SK-N-MC (cell line): ENCODE data around the gene KARS1.

Experiments
- DNase-seq: peaks from one replicate; pipeline ENCODE4 v3.0.0-alpha.2; 2011; ENCODE audit warnings: low read depth, low spot score
- H3K27ac ChIP-seq: fragments of 200-600 bp; sonication (generic); 2 replicates; pipeline ENCODE4 v1.5.1; 2016; ENCODE audit warnings: mixed run types
- H3K36me3 ChIP-seq: fragments of 200-600 bp; sonication (generic); 2 replicates; pipeline ENCODE4 v1.6.1; 2017; ENCODE audit warnings: antibody characterized with exemption, low read length, mixed read lengths; ENCODE audit not compliant: insufficient read depth
- H3K4me3 ChIP-seq: fragments of 200-600 bp; sonication (generic); 2 replicates; pipeline ENCODE4 v1.5.1; 2016
- H3K9ac ChIP-seq: fragments of 200-600 bp; sonication (generic); 2 replicates; pipeline ENCODE4 v1.8.0; 2017; ENCODE audit warnings: mixed run types, mixed read lengths; ENCODE audit not compliant: insufficient read length
- H3K9me3 ChIP-seq: fragments of 200-600 bp; sonication (generic); 2 replicates; pipeline ENCODE4 v1.6.1; 2017; ENCODE audit warnings: low read depth, mild to moderate bottlenecking, antibody characterized with exemption, low read length, moderate library complexity, mixed read lengths
- EZH2 ChIP-seq: fragments of 200-600 bp; sonication (generic); IDR thresholded peaks from one replicate; pipeline ENCODE4 v1.6.1; 2017; ENCODE audit warnings: antibody characterized with exemption
- FOXP2 ChIP-seq: optimal IDR thresholded peaks from 2 replicates; pipeline ENCODE3; 2011; ENCODE audit warnings: mild to moderate bottlenecking, moderate library complexity; ENCODE audit not compliant: insufficient read depth; ENCODE audit errors: extremely low read length, control extremely low read depth
- POLR2AphosphoS5 ChIP-seq: IDR thresholded peaks from 2 replicates; pipeline ENCODE4 v1.6.1; 2012; ENCODE audit warnings: mild to moderate bottlenecking, low read depth, low read length, borderline replicate concordance

The KARS1 gene

DNA sequence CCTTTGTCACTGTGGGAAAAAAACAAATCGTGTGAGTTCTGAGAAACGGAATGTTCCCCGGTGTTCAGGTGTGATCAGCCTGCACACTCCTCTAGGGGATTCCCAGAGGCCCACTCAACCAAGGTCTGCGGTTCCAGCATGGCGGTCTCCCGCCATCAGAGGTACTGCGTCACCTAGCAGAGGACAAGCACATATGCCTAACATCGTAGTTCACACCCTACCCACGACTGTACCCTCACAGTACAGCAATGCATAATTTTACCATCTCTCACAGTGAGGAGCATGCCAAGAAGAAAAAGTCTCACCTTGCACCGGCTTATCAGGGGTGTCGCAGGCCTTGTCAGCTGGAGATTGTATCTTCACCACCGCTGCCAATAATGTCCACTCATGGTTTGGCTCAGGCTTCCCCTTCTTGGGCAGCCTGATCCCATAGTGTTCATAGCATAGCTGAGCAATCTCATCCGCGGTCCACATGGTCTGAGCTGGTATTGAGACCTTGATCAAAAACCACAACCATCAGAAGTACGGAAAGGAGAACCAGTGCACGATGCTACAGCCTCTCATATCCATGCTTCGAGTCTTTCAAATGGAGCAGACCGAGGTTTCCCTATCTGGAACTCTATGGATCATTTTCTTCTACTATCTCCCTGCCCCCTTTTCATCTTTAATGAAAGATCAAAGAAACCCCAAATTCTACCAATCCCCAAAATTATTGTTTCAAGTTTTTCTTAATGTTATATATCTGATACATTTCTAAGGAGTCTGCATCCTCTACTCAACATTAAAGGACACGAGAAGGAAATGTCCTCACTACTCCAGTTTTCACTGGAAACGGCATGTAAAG lies 26.9 kb downstream of the KARS1 start:
- Histone ChIP-seq H3K9me3 (no peaks in the 10 kb centered on the region), H3K27ac (no peak overlapping the region), H3K36me3 (no peaks in the 10 kb centered on the region; the same call in 1 of the 2 replicates), H3K9ac (no peak overlapping the region), H3K4me3 (no peak overlapping the region)
- DNase-seq = no peak
- TF ChIP-seq FOXP2 (no peak), EZH2 (no peak), POLR2AphosphoS5 (no peak)

- no peak for DNase-seq
- TF ChIP-seq EZH2 = no peak
- no peak for TF ChIP-seq FOXP2
- TF ChIP-seq POLR2AphosphoS5 = no peak
- no peaks in the 10 kb centered on the region for H3K9me3 ChIP-seq
- H3K9ac ChIP-seq = no peak overlapping the region
- H3K4me3 ChIP-seq = no peak overlapping the region
- no peaks in the 10 kb centered on the region; the same call in 1 of the 2 replicates for H3K36me3 ChIP-seq
- no peak overlapping the region for H3K27ac ChIP-seq
These were observed 28.7 kb downstream of the KARS1 start for GRCh38 chr16:75618780-75619179.

- no peak for DNase-seq
- TF ChIP-seq POLR2AphosphoS5 = no peak
- no peak for TF ChIP-seq FOXP2
- TF ChIP-seq EZH2 = no peak
- Histone ChIP-seq H3K9ac (no peak overlapping the region), H3K4me3 (no peak overlapping the region), H3K27ac (no peak overlapping the region), H3K9me3 (no peaks in the 10 kb centered on the region), H3K36me3 (peaks cover 3% of the 10 kb centered on the region; the same call in 1 of the 2 replicates)
These were observed 30.3 kb downstream of the KARS1 start for GRCh38 chr16:75617121-75617520.

GRCh38 chr16:75616521-75617010 lies 30.9 kb downstream of the KARS1 start:
- H3K9ac ChIP-seq = no peak overlapping the region
- H3K4me3 ChIP-seq = no peak overlapping the region
- no peak overlapping the region for H3K27ac ChIP-seq
- DNase-seq = no peak
- H3K9me3 ChIP-seq = no peaks in the 10 kb centered on the region
- peaks cover 5% of the 10 kb centered on the region; the same call in 1 of the 2 replicates for H3K36me3 ChIP-seq
- TF ChIP-seq FOXP2 (no peak), POLR2AphosphoS5 (no peak), EZH2 (no peak)

- Histone ChIP-seq H3K27ac (no peak overlapping the region), H3K36me3 (peaks cover 5% of the 10 kb centered on the region; the same call in 1 of the 2 replicates), H3K4me3 (no peak overlapping the region), H3K9me3 (no peaks in the 10 kb centered on the region), H3K9ac (no peak overlapping the region)
- no peak for TF ChIP-seq EZH2
- TF ChIP-seq FOXP2 = no peak
- no peak for TF ChIP-seq POLR2AphosphoS5
- DNase-seq = no peak
These were observed 31.8 kb downstream of the KARS1 start for GRCh38 chr16:75615619-75616018.

DNA sequence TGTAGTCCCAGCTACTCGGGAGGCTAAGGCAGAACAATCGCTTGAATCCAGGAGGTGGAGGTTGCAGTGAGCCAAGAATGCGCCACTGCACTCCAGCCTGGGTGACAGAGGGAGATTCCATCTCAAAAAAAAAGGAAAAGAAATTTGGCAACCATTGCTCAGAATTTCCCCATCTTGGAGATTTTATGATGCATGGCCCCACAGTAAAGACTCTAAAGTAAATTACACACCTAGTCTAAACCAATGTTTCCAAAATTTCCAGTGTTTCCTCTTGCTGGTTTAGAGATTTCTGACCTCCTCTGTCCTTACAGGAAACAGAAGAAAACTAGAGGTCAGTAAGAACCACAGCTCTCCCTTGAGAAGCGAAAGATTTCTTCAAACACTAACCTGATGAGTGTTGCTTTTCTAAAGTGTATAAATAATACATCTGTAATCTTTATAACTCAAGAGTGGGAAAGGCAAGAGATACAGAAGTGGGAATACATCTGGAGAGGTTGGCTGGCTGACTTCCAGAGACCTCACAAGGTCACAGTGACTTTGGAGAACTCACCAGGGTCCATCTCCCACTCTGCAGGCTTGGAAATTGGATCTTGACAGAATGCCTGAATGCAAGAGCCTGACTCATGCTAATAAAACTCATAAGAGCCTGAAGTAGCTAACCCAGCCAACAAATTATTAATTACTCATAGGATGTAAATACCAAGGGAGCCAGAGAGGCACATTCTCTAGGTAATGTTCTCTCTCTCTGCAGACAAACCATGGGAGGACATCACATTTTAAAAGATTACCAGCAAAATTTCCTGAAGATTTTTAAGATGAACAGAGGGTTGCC lies 33.2 kb downstream of the KARS1 start:
- no peak overlapping the region for H3K9ac ChIP-seq
- H3K4me3 ChIP-seq = no peak overlapping the region
- H3K27ac ChIP-seq = no peak overlapping the region
- no peak for DNase-seq
- no peak for TF ChIP-seq POLR2AphosphoS5
- no peak for TF ChIP-seq FOXP2
- no peak for TF ChIP-seq EZH2
- H3K36me3 ChIP-seq = peaks cover 11% of the 10 kb centered on the region; the same call in 1 of the 2 replicates
- H3K9me3 ChIP-seq = no peaks in the 10 kb centered on the region

DNA sequence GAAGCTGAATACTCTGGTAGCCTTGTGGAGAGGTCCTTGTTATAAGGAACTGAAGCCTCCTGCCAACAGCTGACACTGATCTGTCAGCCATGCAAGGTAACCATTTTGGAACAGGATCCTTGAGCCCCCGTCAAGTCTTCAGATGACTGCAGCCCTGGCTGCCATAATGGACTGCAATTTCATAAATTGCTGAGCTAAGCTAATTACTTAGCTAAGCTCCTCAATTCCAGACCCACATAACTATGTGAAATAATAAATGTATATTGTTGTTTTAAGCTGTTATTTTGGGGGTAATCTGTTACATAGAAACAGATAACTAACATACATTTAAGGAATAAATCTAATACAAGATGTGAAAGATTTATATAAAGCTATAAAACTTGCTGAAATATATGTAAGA lies 41.0 kb downstream of the KARS1 start:
- Histone ChIP-seq H3K9ac (no peak overlapping the region), H3K36me3 (peaks cover 37% of the 10 kb centered on the region; the same call in 1 of the 2 replicates), H3K4me3 (no peak overlapping the region), H3K27ac (no peak overlapping the region), H3K9me3 (no peaks in the 10 kb centered on the region)
- no peak for TF ChIP-seq POLR2AphosphoS5
- TF ChIP-seq EZH2 = no peak
- TF ChIP-seq FOXP2 = no peak
- no peak for DNase-seq

- no peak for DNase-seq
- H3K9me3 ChIP-seq = no peaks in the 10 kb centered on the region
- no peak overlapping the region for H3K9ac ChIP-seq
- no peak overlapping the region for H3K27ac ChIP-seq
- peaks cover 34% of the 10 kb centered on the region; the same call in 1 of the 2 replicates for H3K36me3 ChIP-seq
- TF ChIP-seq EZH2 = no peak
- no peak for TF ChIP-seq POLR2AphosphoS5
- TF ChIP-seq FOXP2 = no peak
- H3K4me3 ChIP-seq = no peak overlapping the region
These were observed 44.2 kb downstream of the KARS1 start for GRCh38 chr16:75603241-75603640.
